Smooth muscle cell (in vitro differentiated cells): ENCODE results near the gene MYH1. TPM values are rescaled to one million over a fixed set of nuclear protein-coding genes. Genes with fewer than 3 reads are reported as not detected.

ENCODE experiments used
- DNase-seq: peaks from one replicate; lab custom pipeline; 2025; ENCODE audit not compliant: unreplicated experiment; lab: John Stamatoyannopoulos, UW
- H2AFZ ChIP-seq: fragments of 200-600 bp; sonication (generic); 2 replicates; pipeline ENCODE4 v1.6.0; 2016; ENCODE audit warnings: antibody characterized with exemption, low read depth, mild to moderate bottlenecking
- H3F3A ChIP-seq: fragments of 200-600 bp; sonication (generic); 2 replicates; pipeline ENCODE4 v1.6.0; 2017; ENCODE audit warnings: antibody characterized with exemption, low read depth
- H3K27ac ChIP-seq: fragments of 200-600 bp; sonication (generic); 2 replicates; pipeline ENCODE4 v1.5.1; 2016; ENCODE audit warnings: low read depth, mild to moderate bottlenecking
- H3K27me3 ChIP-seq: fragments of 200-600 bp; sonication (generic); 2 replicates; pipeline ENCODE4 v1.6.1; 2016; ENCODE audit warnings: low read depth, mild to moderate bottlenecking
- H3K36me3 ChIP-seq: fragments of 200-600 bp; sonication (generic); 2 replicates; pipeline ENCODE4 v1.5.1; 2016; ENCODE audit warnings: low read depth
- H3K4me1 ChIP-seq: fragments of 200-600 bp; sonication (generic); 2 replicates; pipeline ENCODE4 v1.5.1; 2016; ENCODE audit warnings: low read depth
- H3K4me2 ChIP-seq: fragments of 200-600 bp; sonication (generic); 2 replicates; pipeline ENCODE4 v1.6.0; 2016; ENCODE audit warnings: mild to moderate bottlenecking
- H3K4me3 ChIP-seq: fragments of 200-600 bp; sonication (generic); 2 replicates; pipeline ENCODE4 v1.5.1; 2016; ENCODE audit warnings: mild to moderate bottlenecking
- H3K79me2 ChIP-seq: fragments of 200-600 bp; sonication (generic); 2 replicates; pipeline ENCODE4 v1.6.0; 2016; ENCODE audit warnings: low read depth, mild to moderate bottlenecking
- H3K9ac ChIP-seq: fragments of 200-600 bp; sonication (generic); 2 replicates; pipeline ENCODE4 v1.6.0; 2016; ENCODE audit warnings: low read depth
- H3K9me3 ChIP-seq: fragments of 200-600 bp; sonication (generic); replicated peaks from 2 replicates; pipeline ENCODE4 v1.5.1; 2016; ENCODE audit warnings: low read depth
- H4K20me1 ChIP-seq: fragments of 200-600 bp; sonication (generic); 2 replicates; pipeline ENCODE4 v1.6.0; 2016; ENCODE audit warnings: low read depth
- CTCF ChIP-seq: fragments of 200-600 bp; sonication (generic); IDR thresholded peaks from 2 replicates; pipeline ENCODE4 v1.5.1; 2017; ENCODE audit warnings: borderline replicate concordance, mild to moderate bottlenecking, antibody characterized with exemption; ENCODE audit not compliant: insufficient read depth, poor library complexity, severe bottlenecking
- WGBS: methylation state at CpG from one replicate; pipeline ENCODE4 v1.1.7; 2016; ENCODE audit warnings: low lambda C conversion rate; 5-methylcytosine and 5-hydroxymethylcytosine counted together
- polyA plus RNA-seq: library from polyadenylated mRNA; unstranded; fragments of >200 nt; fragmentation: Nextera tagmentation; extraction: Ambion mirVana; gene quantifications from 2 replicates; pipeline ENCODE4 v1.2.1, GENCODE V29; 2016
- total RNA-seq: library from RNA; depleted of rRNA; stranded (reverse); fragments of >200 nt; gene quantifications from 2 replicates; pipeline ENCODE4 v1.2.3, GENCODE V29; 2014

MYH1 gene
- total and polyA plus RNA-seq, 2 experiments from 2014 or later, result not detected

GRCh38 chr17:10474536-10474935 lies 43.8 kb downstream of the MYH1 start:
- H3K9me3 ChIP-seq, result no peaks in the 10 kb centered on the region
- peaks cover 3% of the 10 kb centered on the region for H3K27me3 ChIP-seq
- no peak overlapping the region for H3K4me3 ChIP-seq
- no peak overlapping the region for H3K9ac ChIP-seq
- H3K79me2 ChIP-seq, result no peaks in the 10 kb centered on the region
- no peaks in the 10 kb centered on the region for H3K4me1 ChIP-seq
- no peak for DNase-seq
- no peak for TF ChIP-seq CTCF
- 93% methylated on average over 4 of the region's 4 CpGs for WGBS
- no peaks in the 10 kb centered on the region for H3K36me3 ChIP-seq
- H2AFZ ChIP-seq, result no peak overlapping the region
- H3F3A ChIP-seq, result no peaks in the 10 kb centered on the region
- H3K27ac ChIP-seq, result no peak overlapping the region
- H3K4me2 ChIP-seq, result no peak overlapping the region
- H4K20me1 ChIP-seq, result no peaks in the 10 kb centered on the region

- no peaks in the 10 kb centered on the region for H3K4me1 ChIP-seq
- no peak overlapping the region for H3K4me3 ChIP-seq
- no peaks in the 10 kb centered on the region for H3F3A ChIP-seq
- no peaks in the 10 kb centered on the region for H4K20me1 ChIP-seq
- TF ChIP-seq CTCF, result no peak
- DNase-seq, result no peak
- 86% methylated on average over 1 of the region's 1 CpG for WGBS
- H3K27me3 ChIP-seq, result peaks cover 3% of the 10 kb centered on the region
- no peak overlapping the region for H3K9ac ChIP-seq
- no peak overlapping the region for H3K27ac ChIP-seq
- no peaks in the 10 kb centered on the region for H3K9me3 ChIP-seq
- H3K4me2 ChIP-seq, result no peak overlapping the region
- no peaks in the 10 kb centered on the region for H3K79me2 ChIP-seq
- no peak overlapping the region for H2AFZ ChIP-seq
- H3K36me3 ChIP-seq, result no peaks in the 10 kb centered on the region
Measured at GRCh38 chr17:10471858-10472257, 46.5 kb downstream of the MYH1 start.

GRCh38 chr17:10469459-10469858 lies 48.9 kb downstream of the MYH1 start, which contains the start of gene MYH4:
MYH4 (minus strand) TSS chr17:10469559; CDS start chr17:10466745, 2,814 bp downstream.
- H3K27me3 ChIP-seq, result peaks cover 3% of the 10 kb centered on the region
- H3K79me2 ChIP-seq, result no peaks in the 10 kb centered on the region
- H2AFZ ChIP-seq, result no peak within 1 kb of the TSS
- no peak within 1 kb of the TSS for H3K4me2 ChIP-seq
- DNase-seq, result no peak
- no peaks in the 10 kb centered on the region for H3K4me1 ChIP-seq
- H3F3A ChIP-seq, result no peaks in the 10 kb centered on the region
- no peak within 1 kb of the TSS for H3K9ac ChIP-seq
- no peaks in the 10 kb centered on the region for H3K36me3 ChIP-seq
- H3K4me3 ChIP-seq, result no peak within 1 kb of the TSS
- no peaks in the 10 kb centered on the region for H3K9me3 ChIP-seq
- no peak within 1 kb of the TSS for H3K27ac ChIP-seq
- TF ChIP-seq CTCF, result no peak
- H4K20me1 ChIP-seq, result no peaks in the 10 kb centered on the region
- 73% methylated on average over 1 of the region's 1 CpG for WGBS

GRCh38 chr17:10463402-10463801 lies 54.9 kb downstream of the MYH1 start:
- Histone ChIP-seq H3K79me2 (no peaks in the 10 kb centered on the region), H3K27me3 (no peaks in the 10 kb centered on the region), H3K4me2 (no peak overlapping the region), H3K9ac (no peak overlapping the region), H3K4me1 (no peaks in the 10 kb centered on the region), H3F3A (no peaks in the 10 kb centered on the region), H3K9me3 (no peaks in the 10 kb centered on the region), H3K36me3 (no peaks in the 10 kb centered on the region), H2AFZ (no peak overlapping the region), H3K27ac (no peak overlapping the region), H3K4me3 (no peak overlapping the region), H4K20me1 (no peaks in the 10 kb centered on the region)
- no peak for TF ChIP-seq CTCF
- no peak for DNase-seq
- WGBS, result 71% methylated on average over 4 of the region's 4 CpGs
